ENCODE results near the gene KCTD10.
"Not testable (repeated sequence)": the region's sequence is repeated elsewhere in the genome, so short reads cannot be mapped to it uniquely, and the experiment has no call there.

The KCTD10 gene

GRCh38 chr12:109404841-109405240 lies 72.3 kb downstream of the KCTD10 start:
- DNase-seq = not testable (repeated sequence)

Data from DMS79 (cell line).